PC-9 (cell line): ENCODE data around the gene MFNG. TPM values are rescaled to one million over a fixed set of nuclear protein-coding genes. Genes with fewer than 3 reads are reported as not detected.

Experiments
- BruUV-seq: library from RNA; stranded (reverse); fragments of 400-500 nt; replicated peaks from 2 replicates; lab custom pipeline; 2021; lab: Mats Ljungman, UMichigan
- CTCF ChIA-PET: fragments of 300-600 bp; sonication (Branson Sonifier 250); formaldehyde crosslinking; loops from one replicate; lab custom pipeline; 2022; ENCODE audit warnings: antibody characterized with exemption; lab: Charles Lee
- POLR2A ChIA-PET: fragments of 300-600 bp; sonication (Branson Sonifier 250); formaldehyde crosslinking; loops from one replicate; lab custom pipeline; 2022; ENCODE audit warnings: antibody characterized with exemption; ENCODE audit not compliant: unreplicated experiment; lab: Charles Lee
- DNase-seq, 2 experiments: peaks; one replicate each; pipeline versions ENCODE4 v3.0.0 to v3.0.0-alpha.2; 2015 to 2022; ENCODE audit warnings: mixed read lengths in 1 of 2
- H2AFZ ChIP-seq: fragments of 200-600 bp; sonication (generic); 2 replicates; pipeline ENCODE4 v1.8.1; 2017; ENCODE audit warnings: antibody characterized with exemption
- H3F3A ChIP-seq: fragments of 200-600 bp; sonication (generic); 2 replicates; pipeline ENCODE4 v1.8.1; 2017; ENCODE audit warnings: antibody characterized with exemption, mild to moderate bottlenecking, low read depth; ENCODE audit not compliant: insufficient read depth
- H3K27ac ChIP-seq: fragments of 200-600 bp; sonication (generic); 2 replicates; pipeline ENCODE4 v1.6.1; 2016; ENCODE audit warnings: mixed run types
- H3K27me3 ChIP-seq: fragments of 200-600 bp; sonication (generic); 2 replicates; pipeline ENCODE4 v1.6.1; 2016; ENCODE audit warnings: low read depth, mixed run types; ENCODE audit not compliant: insufficient read depth
- H3K36me3 ChIP-seq: fragments of 200-600 bp; sonication (generic); 2 replicates; pipeline ENCODE4 v1.6.1; 2016; ENCODE audit warnings: low read depth, mixed run types
- H3K4me1 ChIP-seq: fragments of 200-600 bp; sonication (generic); replicated peaks from 2 replicates; pipeline ENCODE4 v1.6.1; 2016; ENCODE audit warnings: mixed run types; ENCODE audit not compliant: insufficient read depth
- H3K4me2 ChIP-seq: fragments of 200-600 bp; sonication (generic); 2 replicates; pipeline ENCODE4 v1.6.1; 2017; ENCODE audit warnings: mixed run types
- H3K4me3 ChIP-seq: fragments of 200-600 bp; sonication (generic); 2 replicates; pipeline ENCODE4 v1.6.1; 2016; ENCODE audit warnings: mixed run types
- H3K79me2 ChIP-seq: fragments of 200-600 bp; sonication (generic); 2 replicates; pipeline ENCODE4 v1.6.1; 2017; ENCODE audit warnings: low read depth, mixed run types
- H3K9me2 ChIP-seq: fragments of 200-600 bp; sonication (generic); 2 replicates; pipeline ENCODE4 v1.8.1; 2017; ENCODE audit warnings: mild to moderate bottlenecking; ENCODE audit not compliant: insufficient read depth
- H3K9me3 ChIP-seq: fragments of 200-600 bp; sonication (generic); 2 replicates; pipeline ENCODE4 v1.8.1; 2016; ENCODE audit warnings: low read depth; ENCODE audit not compliant: insufficient read depth
- H4K20me1 ChIP-seq: fragments of 200-600 bp; sonication (generic); 2 replicates; pipeline ENCODE4 v1.8.1; 2017; ENCODE audit not compliant: insufficient read depth
- EZH2 ChIP-seq: fragments of 200-600 bp; sonication (generic); IDR thresholded peaks from 2 replicates; pipeline ENCODE4 v1.8.0; 2017; ENCODE audit warnings: antibody characterized with exemption, low read depth
- intact Hi-C: fragments of 100-400 bp; cut with micrococcal nuclease; formaldehyde crosslinking; loops from one replicate; pipeline ENCODE4 v1.10.0; 2022; ENCODE audit not compliant: unreplicated experiment
- total RNA-seq: library from RNA; stranded (reverse); gene quantifications from 2 replicates; pipeline ENCODE4 v1.2.3, GENCODE V29; 2021
- TF ChIP-seq, protein P1 (sequence below): fragments of 200-600 bp; sonication (generic); conservative IDR thresholded peaks from 2 replicates; pipeline ENCODE4 v1.6.1; 2017; ENCODE audit warnings: mixed run types, antibody characterized with exemption, mild to moderate bottlenecking, moderate library complexity

The MFNG gene
- total RNA-seq, 1 experiment from 2014 or later = 28.1 TPM

DNA sequence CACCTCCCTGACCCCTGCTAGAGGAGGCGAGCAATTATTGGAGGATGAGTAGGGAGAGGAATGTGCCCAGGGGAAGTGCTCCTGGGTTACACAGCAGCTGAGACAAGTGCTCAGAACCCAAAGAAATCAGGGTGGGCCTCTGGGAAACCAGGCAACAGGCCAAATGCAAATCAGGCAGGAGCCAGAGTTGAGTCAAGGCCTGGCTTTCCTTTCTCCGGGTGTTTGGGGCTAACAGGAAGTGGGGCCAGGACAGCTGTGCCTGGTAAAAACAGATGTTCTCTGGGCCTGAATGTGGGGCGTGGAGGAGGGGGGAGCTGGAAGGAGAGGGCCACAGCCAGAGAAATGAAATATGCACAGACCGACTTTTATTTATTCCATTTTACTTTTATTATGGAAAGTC lies 22.0 kb downstream of the MFNG start:
- intact Hi-C loops = no loop called here
- CTCF ChIA-PET = no interaction called here

DNA sequence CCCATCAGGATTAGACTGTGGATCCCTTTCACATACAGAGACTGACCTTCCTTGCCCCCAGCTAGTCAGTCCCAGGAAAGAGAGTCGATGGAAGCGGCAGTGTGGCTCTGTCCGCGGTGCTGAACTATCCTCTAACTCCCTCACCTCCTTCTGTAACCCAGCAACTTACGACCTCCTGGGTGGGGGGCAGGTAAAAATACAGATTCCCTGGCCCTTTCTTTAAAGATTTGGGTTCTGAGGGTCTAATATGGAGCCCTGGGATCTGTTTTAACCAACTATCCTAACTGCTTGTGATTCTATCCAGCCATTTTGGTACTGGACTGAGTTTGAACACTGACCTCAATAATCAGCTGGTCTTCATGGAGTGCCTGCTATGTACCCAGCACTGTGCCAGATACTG lies 23.2 kb downstream of the MFNG start:
- CTCF ChIA-PET = no interaction called here
- no peaks in the 10 kb centered on the region for H3K79me2 ChIP-seq
- no peaks in the 10 kb centered on the region for H3K36me3 ChIP-seq
- H2AFZ ChIP-seq = no peak overlapping the region
- intact Hi-C loops = no loop called here
- no peaks in the 10 kb centered on the region for H3K9me2 ChIP-seq
- TF ChIP-seq, protein P1, sequence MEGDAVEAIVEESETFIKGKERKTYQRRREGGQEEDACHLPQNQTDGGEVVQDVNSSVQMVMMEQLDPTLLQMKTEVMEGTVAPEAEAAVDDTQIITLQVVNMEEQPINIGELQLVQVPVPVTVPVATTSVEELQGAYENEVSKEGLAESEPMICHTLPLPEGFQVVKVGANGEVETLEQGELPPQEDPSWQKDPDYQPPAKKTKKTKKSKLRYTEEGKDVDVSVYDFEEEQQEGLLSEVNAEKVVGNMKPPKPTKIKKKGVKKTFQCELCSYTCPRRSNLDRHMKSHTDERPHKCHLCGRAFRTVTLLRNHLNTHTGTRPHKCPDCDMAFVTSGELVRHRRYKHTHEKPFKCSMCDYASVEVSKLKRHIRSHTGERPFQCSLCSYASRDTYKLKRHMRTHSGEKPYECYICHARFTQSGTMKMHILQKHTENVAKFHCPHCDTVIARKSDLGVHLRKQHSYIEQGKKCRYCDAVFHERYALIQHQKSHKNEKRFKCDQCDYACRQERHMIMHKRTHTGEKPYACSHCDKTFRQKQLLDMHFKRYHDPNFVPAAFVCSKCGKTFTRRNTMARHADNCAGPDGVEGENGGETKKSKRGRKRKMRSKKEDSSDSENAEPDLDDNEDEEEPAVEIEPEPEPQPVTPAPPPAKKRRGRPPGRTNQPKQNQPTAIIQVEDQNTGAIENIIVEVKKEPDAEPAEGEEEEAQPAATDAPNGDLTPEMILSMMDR = no peak
- TF ChIP-seq EZH2 = no peak
- no peaks in the 10 kb centered on the region for H4K20me1 ChIP-seq
- no peak overlapping the region for H3K27ac ChIP-seq
- no peak overlapping the region for H3K4me3 ChIP-seq
- no peak overlapping the region for H3K4me2 ChIP-seq
- peak in 1 of 2 experiments; percentile 46 for DNase-seq
- no TSS peak for BruUV-seq
- H3K27me3 ChIP-seq = no peaks in the 10 kb centered on the region
- POLR2A ChIA-PET = no interaction called here
- peaks cover 3% of the 10 kb centered on the region; the same call in 1 of the 2 replicates for H3F3A ChIP-seq
- H3K4me1 ChIP-seq = no peaks in the 10 kb centered on the region
- no peaks in the 10 kb centered on the region for H3K9me3 ChIP-seq

More for the DNA sequence above, 22.0 kb downstream of the MFNG start:
- no peak overlapping the region for H3K4me3 ChIP-seq
- TF ChIP-seq, protein P1 = no peak
- TF ChIP-seq EZH2 = no peak
- no peaks in the 10 kb centered on the region; the same call in 1 of the 2 replicates for H3F3A ChIP-seq
- no peak overlapping the region for H3K27ac ChIP-seq
- H3K36me3 ChIP-seq = no peaks in the 10 kb centered on the region
- H2AFZ ChIP-seq = no peak overlapping the region
- H4K20me1 ChIP-seq = no peaks in the 10 kb centered on the region
- BruUV-seq = no TSS peak
- no peaks in the 10 kb centered on the region for H3K9me2 ChIP-seq
- no peak for DNase-seq
- no peak overlapping the region for H3K4me2 ChIP-seq
- H3K27me3 ChIP-seq = no peaks in the 10 kb centered on the region
- H3K4me1 ChIP-seq = no peaks in the 10 kb centered on the region
- no peaks in the 10 kb centered on the region for H3K79me2 ChIP-seq
- H3K9me3 ChIP-seq = no peaks in the 10 kb centered on the region
- POLR2A ChIA-PET = no interaction called here

DNA sequence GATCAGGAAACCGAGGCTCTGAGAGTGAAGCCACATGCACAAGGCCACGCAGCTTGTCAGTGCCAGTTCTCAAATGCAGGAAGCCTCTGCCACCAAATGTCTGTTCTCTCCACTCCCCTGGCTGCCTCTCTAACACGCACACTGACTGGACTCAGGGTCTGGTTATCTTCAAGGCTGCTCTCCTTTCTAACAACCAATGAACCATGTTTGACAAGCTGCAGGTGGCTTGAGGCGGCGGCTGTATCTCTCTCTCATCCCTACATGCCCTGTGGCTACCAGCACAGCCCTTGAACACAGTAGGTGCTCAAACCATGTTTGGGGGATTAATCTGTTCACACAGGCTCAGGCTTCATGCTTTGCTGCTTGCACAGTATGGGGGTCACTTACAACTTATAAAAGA lies 23.7 kb downstream of the MFNG start:
- Histone ChIP-seq H3K27ac (no peak overlapping the region), H3K36me3 (no peaks in the 10 kb centered on the region), H3K9me3 (no peaks in the 10 kb centered on the region), H2AFZ (no peak overlapping the region), H3F3A (peaks cover 3% of the 10 kb centered on the region; the same call in 1 of the 2 replicates), H3K9me2 (no peaks in the 10 kb centered on the region), H3K27me3 (no peaks in the 10 kb centered on the region), H3K4me3 (no peak overlapping the region), H3K4me1 (no peaks in the 10 kb centered on the region), H3K4me2 (no peak overlapping the region), H4K20me1 (no peaks in the 10 kb centered on the region), H3K79me2 (no peaks in the 10 kb centered on the region)
- no peak for TF ChIP-seq EZH2
- TF ChIP-seq, protein P1 = no peak
- ChIA-PET POLR2A (no interaction called here), CTCF (no interaction called here)
- BruUV-seq = no TSS peak
- intact Hi-C loops = no loop called here
- DNase-seq = no peak
